HepG2 (cell line): ENCODE measurements around the gene DCAKD. TPM values are rescaled to one million over a fixed set of nuclear protein-coding genes. Genes with fewer than 3 reads are reported as not detected.

Source experiments
- ATAC-seq: fragments of 200-7000 bp; cut with Tn5 transposase; 3 replicates; pipeline ENCODE4 v1.9.1; 2020; ENCODE audit warnings: mild to moderate bottlenecking, moderate library complexity
- BruUV-seq: library from RNA; stranded (reverse); fragments of 400-500 nt; replicated peaks from 2 replicates; lab custom pipeline; 2021; lab: Mats Ljungman, UMichigan
- CTCF ChIA-PET: fragments of 300-600 bp; formaldehyde crosslinking; extraction: SDS; loops from one replicate; lab custom pipeline; 2021; ENCODE audit warnings: low total read pairs, inconsistent platforms, low intra/inter-chr PET ratio; lab: Yijun Ruan, JAX
- POLR2A ChIA-PET: fragments of 350-600 bp; sonication (Branson Sonifier 250); formaldehyde crosslinking; loops from one replicate; lab custom pipeline; 2020; ENCODE audit warnings: antibody characterized with exemption, inconsistent platforms; lab: Yijun Ruan, JAX
- DNase-seq: peaks from one replicate; pipeline ENCODE4 v3.0.0-alpha.2; 2015; ENCODE audit warnings: low spot score
- FAIRE-seq: peaks from 3 replicates; lab custom pipeline; 2011; peaks lifted over from hg19 to GRCh38; lab: Jason Lieb, UNC
- H2AFZ ChIP-seq: one replicate; pipeline ENCODE4 v1.6.1; 2011; ENCODE audit warnings: low read length, inconsistent platforms
- H3K27ac ChIP-seq: fragments of 300-600 bp; 3 replicates; pipeline ENCODE4 v1.8.0; 2011; ENCODE audit warnings: mixed run types, mild to moderate bottlenecking, mixed read lengths, low read length, inconsistent platforms; ENCODE audit not compliant: insufficient read depth; ENCODE audit errors: extremely low read length
- H3K27me3 ChIP-seq, 2 experiments: fragments of 200-600 bp in 1 of 2; 2 replicates in 1 of 2; 3 replicates in 1 of 2; pipeline versions ENCODE4 v1.6.0 to v1.8.0; 2011; ENCODE audit warnings: low read length in 2 of 2, mild to moderate bottlenecking in 2 of 2, moderate library complexity in 2 of 2, inconsistent platforms in 1 of 2; ENCODE audit not compliant: insufficient read depth in 2 of 2, control insufficient read depth in 1 of 2
- H3K36me3 ChIP-seq, 2 experiments: fragments of 200-600 bp in 1 of 2; replicated peaks in 1 of 2; 2 replicates in 1 of 2; 3 replicates in 1 of 2; pipeline versions ENCODE4 v1.5.1 to v1.8.0; 2011; ENCODE audit warnings: low read length in 2 of 2, inconsistent platforms in 1 of 2; ENCODE audit not compliant: insufficient read depth in 2 of 2, control insufficient read depth in 1 of 2
- H3K4me1 ChIP-seq: 2 replicates; pipeline ENCODE4 v1.5.1; 2012; ENCODE audit warnings: low read length, inconsistent platforms; ENCODE audit not compliant: insufficient read depth
- H3K4me2 ChIP-seq: 2 replicates; pipeline ENCODE4 v1.6.0; 2011; ENCODE audit warnings: low read depth, low read length, inconsistent platforms
- H3K4me3 ChIP-seq, 3 experiments: fragments of 200-600 bp in 1 of 3; sonication (generic), shearing (Covaris generic) in 1 of 3; replicated peaks in 1 of 3; 2 replicates each; pipeline ENCODE4 v1.5.1; 2011 to 2016; ENCODE audit warnings: low read length in 3 of 3, inconsistent platforms in 2 of 3, low read depth in 2 of 3, mild to moderate bottlenecking in 2 of 3, control low read depth in 1 of 3, mixed read lengths in 1 of 3; ENCODE audit not compliant: insufficient read depth in 1 of 3
- H3K79me2 ChIP-seq: one replicate; pipeline ENCODE4 v1.6.1; 2011; ENCODE audit warnings: low read length, inconsistent platforms; ENCODE audit not compliant: insufficient read depth
- H3K9ac ChIP-seq: 2 replicates; pipeline ENCODE4 v1.6.0; 2011; ENCODE audit warnings: mild to moderate bottlenecking, low read depth, low read length, inconsistent platforms; ENCODE audit not compliant: insufficient read depth
- H3K9me3 ChIP-seq: 2 replicates; pipeline ENCODE4 v1.5.1; 2012; ENCODE audit warnings: mild to moderate bottlenecking, low read length
- H4K20me1 ChIP-seq: 2 replicates; pipeline ENCODE4 v1.6.0; 2011; ENCODE audit warnings: inconsistent platforms, mild to moderate bottlenecking, low read length, moderate library complexity; ENCODE audit not compliant: insufficient read depth
- CAMTA2 ChIP-seq: sonication (generic); formaldehyde crosslinking; IDR thresholded peaks from 2 replicates; pipeline ENCODE4 v1.4.0; 2020; ENCODE audit warnings: mild to moderate bottlenecking, missing genetic modification reagents, borderline replicate concordance
- ELK4 ChIP-seq: sonication (generic); formaldehyde crosslinking; IDR thresholded peaks from 2 replicates; pipeline ENCODE4 v1.9.0; 2021; ENCODE audit warnings: missing genetic modification reagents, borderline replicate concordance
- FOXO1 ChIP-seq: sonication (generic); formaldehyde crosslinking; IDR thresholded peaks from 2 replicates; pipeline ENCODE4 v1.4.0; 2020; ENCODE audit warnings: missing genetic modification reagents
- MED13 ChIP-seq: sonication (generic); formaldehyde crosslinking; IDR thresholded peaks from 2 replicates; pipeline ENCODE4 v1.5.0; 2020; ENCODE audit warnings: missing genetic modification reagents
- ZBTB33 ChIP-seq: sonication (generic); formaldehyde crosslinking; IDR thresholded peaks from 2 replicates; pipeline ENCODE4 v1.4.0; 2020; ENCODE audit warnings: missing genetic modification reagents
- ZBTB38 ChIP-seq: sonication (generic); formaldehyde crosslinking; IDR thresholded peaks from 2 replicates; pipeline ENCODE4 v1.5.1; 2020; ENCODE audit warnings: mild to moderate bottlenecking, missing genetic modification reagents
- ZBTB43 ChIP-seq: sonication (generic); formaldehyde crosslinking; conservative IDR thresholded peaks from 2 replicates; pipeline ENCODE4 v1.4.0; 2020; ENCODE audit warnings: missing genetic modification reagents
- ZFP36L1 ChIP-seq: sonication (generic); formaldehyde crosslinking; IDR thresholded peaks from 2 replicates; pipeline ENCODE4 v1.8.0; 2022; ENCODE audit warnings: mild to moderate bottlenecking, missing genetic modification reagents, moderate library complexity
- ZNF317 ChIP-seq: sonication (generic); formaldehyde crosslinking; IDR thresholded peaks from 2 replicates; pipeline ENCODE4 v1.5.0; 2020; ENCODE audit warnings: mild to moderate bottlenecking, missing genetic modification reagents
- ZNF530 ChIP-seq: sonication (generic); formaldehyde crosslinking; IDR thresholded peaks from 2 replicates; pipeline ENCODE4 v1.5.0; 2020; ENCODE audit warnings: low read depth, mild to moderate bottlenecking, missing genetic modification reagents
- ZNF709 ChIP-seq: sonication (generic); formaldehyde crosslinking; IDR thresholded peaks from 2 replicates; pipeline ENCODE4 v1.5.0; 2020; ENCODE audit warnings: mild to moderate bottlenecking, missing genetic modification reagents
- ZNF788 ChIP-seq: sonication (generic); formaldehyde crosslinking; IDR thresholded peaks from 2 replicates; pipeline ENCODE4 v1.5.0; 2020; ENCODE audit warnings: mild to moderate bottlenecking, missing genetic modification reagents, borderline replicate concordance
- ZNF878 ChIP-seq: sonication (generic); formaldehyde crosslinking; IDR thresholded peaks from 2 replicates; pipeline ENCODE4 v1.8.1; 2023; ENCODE audit warnings: mild to moderate bottlenecking, missing genetic modification reagents, moderate library complexity
- WGBS: methylation state at CpG from one replicate; pipeline ENCODE4 v1.1.6; 2017; ENCODE audit warnings: low lambda C conversion rate; 5-methylcytosine and 5-hydroxymethylcytosine counted together
- in situ Hi-C: cut with HindIII; loops from 2 replicates; pipeline ENCODE4 v1.10.0; 2017; ENCODE audit warnings: low pct_unique_long_range_greater_than_20kb; ENCODE audit not compliant: extremely low pct_ligation_motif_present
- intact Hi-C: fragments of 100-400 bp; cut with micrococcal nuclease; formaldehyde crosslinking; loops from one replicate; pipeline ENCODE4 v1.10.0; 2022; ENCODE audit not compliant: unreplicated experiment
- polyA plus RNA-seq, 8 experiments: library from polyadenylated mRNA; depleted of rRNA in 3 of 8; stranded (reverse) in 7 of 8; unstranded in 1 of 8; fragments of >200 nt; fragmentation: Illumina TruSeq in 4 of 8; extraction: Trizol in 4 of 8; gene quantifications; 2 replicates each; pipeline versions ENCODE4 v1.2.1 to v1.2.3, GENCODE V29; 2011 to 2016; ENCODE audit warnings: low read depth in 4 of 8, missing spikeins in 1 of 8, mixed read lengths in 1 of 8; ENCODE audit not compliant: insufficient read depth in 1 of 8
- total RNA-seq, 5 experiments: library from RNA; depleted of rRNA; stranded (reverse); fragments of >200 nt; fragmentation: Illumina TruSeq; extraction: Trizol; gene quantifications; 2 replicates each; pipeline ENCODE4 v1.2.3, GENCODE V29; 2016; ENCODE audit warnings: low read depth in 1 of 5

DCAKD gene
- total and polyA plus RNA-seq, 2 of the 13 experiments (the other 11 are each of a cell fraction or from before 2014, with no cell fraction given), result 25.9 to 29.2 TPM

DNA sequence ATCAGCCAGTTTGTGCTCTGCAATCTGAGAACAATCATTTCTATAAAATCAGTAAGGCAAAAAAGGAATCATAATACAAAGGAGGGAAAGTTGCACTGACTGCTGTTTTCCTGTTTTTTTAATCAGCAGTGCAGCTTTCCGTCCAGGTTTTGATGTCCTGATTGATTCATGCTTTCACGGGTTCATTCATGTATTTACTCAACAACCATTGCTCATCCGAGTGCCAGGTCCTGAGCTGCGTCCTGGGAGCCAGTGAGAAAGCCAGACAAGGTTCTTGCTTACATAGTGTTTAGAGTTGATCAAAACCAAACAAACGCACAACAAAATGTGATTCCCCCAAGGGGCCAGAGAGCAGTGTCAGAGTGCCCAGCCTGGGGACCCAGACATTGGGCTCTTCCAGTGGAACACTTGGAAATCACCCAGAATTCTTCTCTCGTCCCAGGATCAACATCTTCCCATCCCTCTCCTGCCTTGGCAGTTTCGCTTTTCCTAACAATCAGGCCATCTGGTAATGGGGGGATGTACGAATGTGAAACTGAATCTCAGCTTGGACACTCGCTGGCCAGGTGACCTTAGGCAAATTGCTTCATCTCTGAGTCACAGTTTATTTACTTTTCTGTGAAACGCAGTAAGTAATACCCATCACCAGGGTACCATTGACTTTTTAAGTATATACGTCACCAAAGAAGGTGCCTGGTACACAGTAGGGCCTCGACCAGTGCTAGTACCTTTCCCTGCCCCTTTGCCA, 70.0 kb downstream of the DCAKD start:
- no peak overlapping the region for H2AFZ ChIP-seq
- TF ChIP-seq ZBTB33 (no peak), ZNF317 (CRISPR knock-in tag) (no peak), ZNF788 (CRISPR knock-in tag) (no peak), ZNF530 (CRISPR knock-in tag) (no peak), ZNF709 (CRISPR knock-in tag) (0 out of 2 replicates have a peak, but pooled peaks have one; percentile 11), CAMTA2 (CRISPR knock-in tag) (no peak), ELK4 (CRISPR knock-in tag) (no peak), ZFP36L1 (CRISPR knock-in tag) (0 out of 2 replicates have a peak, but pooled peaks have one; percentile 19), ZNF878 (CRISPR knock-in tag) (no peak), FOXO1 (CRISPR knock-in tag) (no peak; the same call in 1 of the 2 replicates), ZBTB43 (CRISPR knock-in tag) (no peak), ZBTB38 (CRISPR knock-in tag) (no peak), MED13 (CRISPR knock-in tag) (no peak)

More for the DNA sequence above, 70.0 kb downstream of the DCAKD start:
- Histone ChIP-seq H3K36me3 (no peaks in the 10 kb centered on the region), H3K79me2 (no peaks in the 10 kb centered on the region), H3K27me3 (peaks cover 10 to 46% of the 10 kb centered on the region in 2 experiments), H3K27ac (no peak overlapping the region), H3K9ac (no peak overlapping the region; the same call in 1 of the 2 replicates), H3K4me3 (peak overlapping the region; percentile 5 to 25 (median 11); a peak in 4 of 6 replicates), H3K9me3 (no peaks in the 10 kb centered on the region), H3K4me1 (peaks cover 30% of the 10 kb centered on the region), H4K20me1 (no peaks in the 10 kb centered on the region), H3K4me2 (peak overlapping the region; percentile 58)
- in situ Hi-C loops (no loop called here), intact Hi-C loops (loop anchor here (1.0 kb wide), 1 partner anchor 9 kb away; no protein-coding TSS in a partner anchor)
- WGBS, result 1% methylated on average over 12 of the region's 12 CpGs
- DNase-seq, result peak; percentile 67
- ChIA-PET CTCF (no interaction called here), POLR2A (interaction anchor here (1.1 to 2.8 kb wide), 2 partner anchors 10 to 13 kb away, joined by 3 to 10 read pairs; partner anchors contain the start of gene C1QL1)
- BruUV-seq, result no TSS peak
- peak; percentile 55 for ATAC-seq
- FAIRE-seq, result peak; percentile 74
